ENCODE data around the gene SNCAIP.

- no peak for TF ChIP-seq CTCF (IDR thresholded peaks at IDR 0.05)
- no peak for TF ChIP-seq POLR2A (IDR thresholded peaks at IDR 0.05)
Measured at GRCh38 chr5:122469384-122469919, 157.4 kb downstream of the SNCAIP start.
